Liver (tissue), 3 donors: ENCODE results near the gene RDH12.

Experiments
- NR2F2 ChIP-seq: IDR thresholded peaks from 2 replicates; pipeline ENCODE4 v1.6.1; 2016; ENCODE audit warnings: antibody characterized with exemption
- RAD21 ChIP-seq, 2 donors: IDR thresholded peaks; 2 replicates each; pipeline ENCODE4 v1.6.1; 2016; ENCODE audit warnings: antibody characterized with exemption in 2 of 2, mild to moderate bottlenecking in 2 of 2
- RXRA ChIP-seq, 2 donors: IDR thresholded peaks; 2 replicates each; pipeline ENCODE4 v1.6.1; 2017 to 2018; ENCODE audit warnings: antibody characterized with exemption in 2 of 2, mild to moderate bottlenecking in 1 of 2
- SP1 ChIP-seq: IDR thresholded peaks from 2 replicates; pipeline ENCODE4 v1.6.1; 2018; ENCODE audit warnings: antibody characterized with exemption, mild to moderate bottlenecking
- TAF1 ChIP-seq: conservative IDR thresholded peaks from 2 replicates; pipeline ENCODE4 v1.6.1; 2016; ENCODE audit warnings: antibody characterized with exemption, mild to moderate bottlenecking
- YY1 ChIP-seq: IDR thresholded peaks from 2 replicates; pipeline ENCODE4 v1.6.1; 2016; ENCODE audit warnings: antibody characterized with exemption, mild to moderate bottlenecking
- TF ChIP-seq, protein P1 (sequence below): fragments of 150-350 bp; IDR thresholded peaks from 2 replicates; pipeline ENCODE4 v1.5.1; 2017; ENCODE audit warnings: improper control_type of control experiment, low read depth, low read length; ENCODE audit not compliant: missing input control
- TF ChIP-seq, protein P2 (sequence below): IDR thresholded peaks from 2 replicates; pipeline ENCODE4 v1.6.1; 2016; ENCODE audit warnings: antibody characterized with exemption
- TF ChIP-seq, protein P3 (sequence below): IDR thresholded peaks from 2 replicates; pipeline ENCODE4 v1.6.1; 2016; ENCODE audit warnings: antibody characterized with exemption, mild to moderate bottlenecking
- TF ChIP-seq, protein P4 (sequence below): IDR thresholded peaks from 2 replicates; pipeline ENCODE4 v1.6.1; 2016; ENCODE audit warnings: antibody characterized with exemption
- donor health status: healthy.
- donor health status: healthy.

DNA sequence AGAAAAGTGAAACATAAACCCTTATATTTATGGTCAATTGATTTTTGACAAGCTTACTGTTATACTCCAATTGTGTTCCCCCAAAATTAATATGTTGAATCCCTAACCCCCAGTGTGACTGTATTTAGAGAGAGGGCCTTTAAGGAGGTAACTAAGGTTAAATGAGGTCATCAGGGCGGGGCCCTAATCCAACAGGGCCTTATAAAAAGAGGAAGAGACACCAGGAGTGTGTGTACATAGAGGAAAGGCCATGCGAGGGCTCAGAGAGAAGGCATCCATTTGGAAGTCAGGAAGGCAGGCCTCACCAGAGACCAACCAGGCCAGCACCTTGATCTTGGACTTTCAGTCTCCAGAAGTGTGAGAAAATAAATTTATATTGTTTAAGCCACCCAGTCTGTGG is 20.7 kb upstream of the RDH12 start:
- TF ChIP-seq SP1 (no peak), NR2F2 (no peak), RAD21 (IDR thresholded peaks at IDR 0.05) (no peak), TAF1 (no peak), YY1 (no peak), RXRA (IDR thresholded peaks at IDR 0.05) (no peak)
- TF ChIP-seq, protein P1, sequence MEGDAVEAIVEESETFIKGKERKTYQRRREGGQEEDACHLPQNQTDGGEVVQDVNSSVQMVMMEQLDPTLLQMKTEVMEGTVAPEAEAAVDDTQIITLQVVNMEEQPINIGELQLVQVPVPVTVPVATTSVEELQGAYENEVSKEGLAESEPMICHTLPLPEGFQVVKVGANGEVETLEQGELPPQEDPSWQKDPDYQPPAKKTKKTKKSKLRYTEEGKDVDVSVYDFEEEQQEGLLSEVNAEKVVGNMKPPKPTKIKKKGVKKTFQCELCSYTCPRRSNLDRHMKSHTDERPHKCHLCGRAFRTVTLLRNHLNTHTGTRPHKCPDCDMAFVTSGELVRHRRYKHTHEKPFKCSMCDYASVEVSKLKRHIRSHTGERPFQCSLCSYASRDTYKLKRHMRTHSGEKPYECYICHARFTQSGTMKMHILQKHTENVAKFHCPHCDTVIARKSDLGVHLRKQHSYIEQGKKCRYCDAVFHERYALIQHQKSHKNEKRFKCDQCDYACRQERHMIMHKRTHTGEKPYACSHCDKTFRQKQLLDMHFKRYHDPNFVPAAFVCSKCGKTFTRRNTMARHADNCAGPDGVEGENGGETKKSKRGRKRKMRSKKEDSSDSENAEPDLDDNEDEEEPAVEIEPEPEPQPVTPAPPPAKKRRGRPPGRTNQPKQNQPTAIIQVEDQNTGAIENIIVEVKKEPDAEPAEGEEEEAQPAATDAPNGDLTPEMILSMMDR = no peak
- TF ChIP-seq, protein P2, sequence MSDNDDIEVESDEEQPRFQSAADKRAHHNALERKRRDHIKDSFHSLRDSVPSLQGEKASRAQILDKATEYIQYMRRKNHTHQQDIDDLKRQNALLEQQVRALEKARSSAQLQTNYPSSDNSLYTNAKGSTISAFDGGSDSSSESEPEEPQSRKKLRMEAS = no peak
- TF ChIP-seq, protein P3, sequence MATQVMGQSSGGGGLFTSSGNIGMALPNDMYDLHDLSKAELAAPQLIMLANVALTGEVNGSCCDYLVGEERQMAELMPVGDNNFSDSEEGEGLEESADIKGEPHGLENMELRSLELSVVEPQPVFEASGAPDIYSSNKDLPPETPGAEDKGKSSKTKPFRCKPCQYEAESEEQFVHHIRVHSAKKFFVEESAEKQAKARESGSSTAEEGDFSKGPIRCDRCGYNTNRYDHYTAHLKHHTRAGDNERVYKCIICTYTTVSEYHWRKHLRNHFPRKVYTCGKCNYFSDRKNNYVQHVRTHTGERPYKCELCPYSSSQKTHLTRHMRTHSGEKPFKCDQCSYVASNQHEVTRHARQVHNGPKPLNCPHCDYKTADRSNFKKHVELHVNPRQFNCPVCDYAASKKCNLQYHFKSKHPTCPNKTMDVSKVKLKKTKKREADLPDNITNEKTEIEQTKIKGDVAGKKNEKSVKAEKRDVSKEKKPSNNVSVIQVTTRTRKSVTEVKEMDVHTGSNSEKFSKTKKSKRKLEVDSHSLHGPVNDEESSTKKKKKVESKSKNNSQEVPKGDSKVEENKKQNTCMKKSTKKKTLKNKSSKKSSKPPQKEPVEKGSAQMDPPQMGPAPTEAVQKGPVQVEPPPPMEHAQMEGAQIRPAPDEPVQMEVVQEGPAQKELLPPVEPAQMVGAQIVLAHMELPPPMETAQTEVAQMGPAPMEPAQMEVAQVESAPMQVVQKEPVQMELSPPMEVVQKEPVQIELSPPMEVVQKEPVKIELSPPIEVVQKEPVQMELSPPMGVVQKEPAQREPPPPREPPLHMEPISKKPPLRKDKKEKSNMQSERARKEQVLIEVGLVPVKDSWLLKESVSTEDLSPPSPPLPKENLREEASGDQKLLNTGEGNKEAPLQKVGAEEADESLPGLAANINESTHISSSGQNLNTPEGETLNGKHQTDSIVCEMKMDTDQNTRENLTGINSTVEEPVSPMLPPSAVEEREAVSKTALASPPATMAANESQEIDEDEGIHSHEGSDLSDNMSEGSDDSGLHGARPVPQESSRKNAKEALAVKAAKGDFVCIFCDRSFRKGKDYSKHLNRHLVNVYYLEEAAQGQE = no peak
- TF ChIP-seq, protein P4, sequence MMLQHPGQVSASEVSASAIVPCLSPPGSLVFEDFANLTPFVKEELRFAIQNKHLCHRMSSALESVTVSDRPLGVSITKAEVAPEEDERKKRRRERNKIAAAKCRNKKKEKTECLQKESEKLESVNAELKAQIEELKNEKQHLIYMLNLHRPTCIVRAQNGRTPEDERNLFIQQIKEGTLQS = no peak
